ENCODE results near the gene TEX264.

Gene TEX264

DNA sequence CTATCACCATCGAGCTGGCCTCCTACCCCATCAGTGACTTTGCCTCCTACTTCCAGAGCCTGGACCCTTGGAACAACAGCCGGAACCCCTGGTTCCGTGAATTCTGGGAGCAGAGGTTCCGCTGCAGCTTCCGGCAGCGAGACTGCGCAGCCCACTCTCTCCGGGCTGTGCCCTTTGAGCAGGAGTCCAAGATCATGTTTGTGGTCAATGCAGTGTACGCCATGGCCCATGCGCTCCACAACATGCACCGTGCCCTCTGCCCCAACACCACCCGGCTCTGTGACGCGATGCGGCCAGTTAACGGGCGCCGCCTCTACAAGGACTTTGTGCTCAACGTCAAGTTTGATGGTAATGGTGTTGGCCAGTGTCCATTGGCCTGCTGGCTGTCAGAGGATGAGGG lies 41.9 kb downstream of the TEX264 start:
- H3K4me3 ChIP-seq (replicated peaks in 1 of 2; ENCODE audit: low read depth in 2 of 2, low read length in 2 of 2) = no peak overlapping the region
- no peak for DNase-seq (ENCODE audit: low read depth in 2 of 2)
- TF ChIP-seq, protein P1, sequence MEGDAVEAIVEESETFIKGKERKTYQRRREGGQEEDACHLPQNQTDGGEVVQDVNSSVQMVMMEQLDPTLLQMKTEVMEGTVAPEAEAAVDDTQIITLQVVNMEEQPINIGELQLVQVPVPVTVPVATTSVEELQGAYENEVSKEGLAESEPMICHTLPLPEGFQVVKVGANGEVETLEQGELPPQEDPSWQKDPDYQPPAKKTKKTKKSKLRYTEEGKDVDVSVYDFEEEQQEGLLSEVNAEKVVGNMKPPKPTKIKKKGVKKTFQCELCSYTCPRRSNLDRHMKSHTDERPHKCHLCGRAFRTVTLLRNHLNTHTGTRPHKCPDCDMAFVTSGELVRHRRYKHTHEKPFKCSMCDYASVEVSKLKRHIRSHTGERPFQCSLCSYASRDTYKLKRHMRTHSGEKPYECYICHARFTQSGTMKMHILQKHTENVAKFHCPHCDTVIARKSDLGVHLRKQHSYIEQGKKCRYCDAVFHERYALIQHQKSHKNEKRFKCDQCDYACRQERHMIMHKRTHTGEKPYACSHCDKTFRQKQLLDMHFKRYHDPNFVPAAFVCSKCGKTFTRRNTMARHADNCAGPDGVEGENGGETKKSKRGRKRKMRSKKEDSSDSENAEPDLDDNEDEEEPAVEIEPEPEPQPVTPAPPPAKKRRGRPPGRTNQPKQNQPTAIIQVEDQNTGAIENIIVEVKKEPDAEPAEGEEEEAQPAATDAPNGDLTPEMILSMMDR (IDR thresholded peaks at IDR 0.05; ENCODE audit: low read depth, low read length) = no peak

DNA sequence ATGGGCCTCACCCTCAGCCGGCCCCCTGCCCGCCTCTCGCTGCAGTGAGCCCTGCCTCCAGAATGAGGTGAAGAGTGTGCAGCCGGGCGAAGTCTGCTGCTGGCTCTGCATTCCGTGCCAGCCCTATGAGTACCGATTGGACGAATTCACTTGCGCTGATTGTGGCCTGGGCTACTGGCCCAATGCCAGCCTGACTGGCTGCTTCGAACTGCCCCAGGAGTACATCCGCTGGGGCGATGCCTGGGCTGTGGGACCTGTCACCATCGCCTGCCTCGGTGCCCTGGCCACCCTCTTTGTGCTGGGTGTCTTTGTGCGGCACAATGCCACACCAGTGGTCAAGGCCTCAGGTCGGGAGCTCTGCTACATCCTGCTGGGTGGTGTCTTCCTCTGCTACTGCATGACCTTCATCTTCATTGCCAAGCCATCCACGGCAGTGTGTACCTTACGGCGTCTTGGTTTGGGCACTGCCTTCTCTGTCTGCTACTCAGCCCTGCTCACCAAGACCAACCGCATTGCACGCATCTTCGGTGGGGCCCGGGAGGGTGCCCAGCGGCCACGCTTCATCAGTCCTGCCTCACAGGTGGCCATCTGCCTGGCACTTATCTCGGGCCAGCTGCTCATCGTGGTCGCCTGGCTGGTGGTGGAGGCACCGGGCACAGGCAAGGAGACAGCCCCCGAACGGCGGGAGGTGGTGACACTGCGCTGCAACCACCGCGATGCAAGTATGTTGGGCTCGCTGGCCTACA lies 44.4 kb downstream of the TEX264 start:
- TF ChIP-seq, protein P1 (IDR thresholded peaks at IDR 0.05; ENCODE audit: low read depth, low read length) = no peak
- DNase-seq (ENCODE audit: low read depth in 2 of 2) = no peak
- no peak overlapping the region for H3K4me3 ChIP-seq (replicated peaks in 1 of 2; ENCODE audit: low read depth in 2 of 2, low read length in 2 of 2)

DNA sequence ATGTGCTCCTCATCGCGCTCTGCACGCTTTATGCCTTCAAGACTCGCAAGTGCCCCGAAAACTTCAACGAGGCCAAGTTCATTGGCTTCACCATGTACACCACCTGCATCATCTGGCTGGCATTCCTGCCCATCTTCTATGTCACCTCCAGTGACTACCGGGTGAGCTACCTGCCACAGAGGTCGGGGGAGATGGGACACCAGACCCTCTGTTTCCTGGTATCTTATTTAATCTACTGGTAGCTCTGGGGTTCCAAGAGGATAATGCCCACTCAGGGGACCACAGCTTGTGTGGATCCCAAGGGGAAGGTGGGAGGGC lies 44.9 kb downstream of the TEX264 start:
- DNase-seq (ENCODE audit: low read depth in 2 of 2) = no peak
- H3K4me3 ChIP-seq (replicated peaks in 1 of 2; ENCODE audit: low read depth in 2 of 2, low read length in 2 of 2) = no peak overlapping the region
- TF ChIP-seq, protein P1 (IDR thresholded peaks at IDR 0.05; ENCODE audit: low read depth, low read length) = no peak

DNA sequence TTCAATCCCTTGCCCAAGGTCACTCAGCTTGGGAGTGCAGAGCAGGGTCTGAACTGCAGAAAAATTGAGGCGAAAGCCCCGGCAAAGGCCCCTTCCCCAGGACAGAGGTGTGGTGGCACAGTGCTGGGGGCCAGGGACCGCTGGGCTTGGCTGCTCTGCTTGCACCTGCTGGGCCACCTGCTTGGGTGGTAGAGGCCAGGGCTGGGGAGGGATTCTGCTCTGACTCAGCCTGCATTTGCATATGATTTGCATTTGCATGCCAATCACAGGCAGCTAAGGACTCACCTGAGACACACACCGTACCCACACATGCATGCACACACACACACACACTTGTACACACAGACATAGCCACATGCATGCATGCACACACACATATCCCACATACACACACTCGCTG lies 45.8 kb downstream of the TEX264 start:
- H3K4me3 ChIP-seq (replicated peaks in 1 of 2; ENCODE audit: low read depth in 2 of 2, low read length in 2 of 2) = no peak overlapping the region
- DNase-seq (ENCODE audit: low read depth in 2 of 2) = no peak
- TF ChIP-seq, protein P1 (IDR thresholded peaks at IDR 0.05; ENCODE audit: low read depth, low read length) = no peak

DNA sequence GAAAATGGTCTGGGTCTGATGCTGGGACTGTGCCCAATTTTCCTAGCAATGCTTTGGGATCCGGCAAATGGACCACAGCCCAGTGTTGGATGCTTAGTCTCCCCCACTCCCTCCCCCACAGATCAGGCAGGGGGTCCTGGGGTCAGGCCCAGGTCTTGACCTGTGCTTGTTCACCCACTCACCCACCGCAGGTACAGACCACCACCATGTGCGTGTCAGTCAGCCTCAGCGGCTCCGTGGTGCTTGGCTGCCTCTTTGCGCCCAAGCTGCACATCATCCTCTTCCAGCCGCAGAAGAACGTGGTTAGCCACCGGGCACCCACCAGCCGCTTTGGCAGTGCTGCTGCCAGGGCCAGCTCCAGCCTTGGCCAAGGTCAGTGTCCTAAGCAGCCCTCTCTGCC lies 46.4 kb downstream of the TEX264 start:
- DNase-seq (ENCODE audit: low read depth in 2 of 2) = no peak
- no peak overlapping the region for H3K4me3 ChIP-seq (replicated peaks in 1 of 2; ENCODE audit: low read depth in 2 of 2, low read length in 2 of 2)
- TF ChIP-seq, protein P1 (IDR thresholded peaks at IDR 0.05; ENCODE audit: low read depth, low read length) = no peak

DNA sequence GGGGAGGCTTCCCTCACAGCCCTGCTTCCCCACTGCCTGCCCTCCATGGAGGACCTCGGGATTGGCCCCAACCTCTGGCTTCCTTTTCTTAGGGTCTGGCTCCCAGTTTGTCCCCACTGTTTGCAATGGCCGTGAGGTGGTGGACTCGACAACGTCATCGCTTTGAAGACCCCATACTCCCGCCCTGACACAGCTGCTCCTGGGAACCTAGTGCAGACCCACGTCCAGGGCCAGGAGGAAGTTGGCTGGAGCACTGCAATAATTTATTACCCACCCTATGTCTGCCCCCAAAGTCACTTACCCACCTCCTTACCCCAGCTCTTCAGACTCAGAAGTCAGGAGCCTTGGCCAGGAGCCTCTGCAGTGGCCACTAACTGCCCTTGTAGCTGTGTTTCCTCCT lies 46.9 kb downstream of the TEX264 start:
- H3K4me3 ChIP-seq (replicated peaks in 1 of 2; ENCODE audit: low read depth in 2 of 2, low read length in 2 of 2) = no peak overlapping the region
- DNase-seq (ENCODE audit: low read depth in 2 of 2) = no peak
- TF ChIP-seq, protein P1 (IDR thresholded peaks at IDR 0.05; ENCODE audit: low read depth, low read length) = no peak

Measured in cardiac fibroblast (primary cell).